LHCN-M2 (cell line): ENCODE data around the gene ADAMTS1. TPM values are rescaled to one million over a fixed set of nuclear protein-coding genes. Genes with fewer than 3 reads are reported as not detected.

Experiments
- DNase-seq: peaks from one replicate; pipeline ENCODE4 v3.0.0-alpha.2; 2012; ENCODE audit warnings: low read depth
- total RNA-seq: library from RNA; depleted of rRNA; stranded (reverse); fragments of >200 nt; gene quantifications from 2 replicates; pipeline ENCODE4 v1.2.3, GENCODE V29; 2014

ADAMTS1 gene
- total RNA-seq, 1 experiment from 2014 or later, result 82.8 TPM

GRCh38 chr21:26845759-26846035 lies 488 bp upstream of the ADAMTS1 start:
- no peak for DNase-seq

GRCh38 chr21:26844258-26845065 lies 747 bp downstream of the ADAMTS1 start:
- DNase-seq, result peak; percentile 59

DNA sequence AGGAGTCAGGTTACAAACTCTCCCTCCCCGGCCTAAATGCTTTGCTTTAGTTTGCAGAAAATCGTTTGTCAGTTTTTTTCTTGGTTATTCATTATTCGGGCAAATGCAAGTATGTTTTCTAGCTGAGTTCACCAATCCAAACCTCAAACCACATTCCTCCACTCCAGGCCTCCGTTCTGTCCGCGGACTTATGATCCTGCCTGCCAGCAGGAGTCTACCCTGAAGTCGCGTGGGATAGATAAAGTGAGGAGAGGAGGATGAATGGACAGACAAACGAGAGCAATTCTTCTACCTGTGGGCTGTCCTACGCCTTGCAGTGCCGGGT lies 1.3 kb downstream of the ADAMTS1 start:
- DNase-seq, result peak; percentile 47

DNA sequence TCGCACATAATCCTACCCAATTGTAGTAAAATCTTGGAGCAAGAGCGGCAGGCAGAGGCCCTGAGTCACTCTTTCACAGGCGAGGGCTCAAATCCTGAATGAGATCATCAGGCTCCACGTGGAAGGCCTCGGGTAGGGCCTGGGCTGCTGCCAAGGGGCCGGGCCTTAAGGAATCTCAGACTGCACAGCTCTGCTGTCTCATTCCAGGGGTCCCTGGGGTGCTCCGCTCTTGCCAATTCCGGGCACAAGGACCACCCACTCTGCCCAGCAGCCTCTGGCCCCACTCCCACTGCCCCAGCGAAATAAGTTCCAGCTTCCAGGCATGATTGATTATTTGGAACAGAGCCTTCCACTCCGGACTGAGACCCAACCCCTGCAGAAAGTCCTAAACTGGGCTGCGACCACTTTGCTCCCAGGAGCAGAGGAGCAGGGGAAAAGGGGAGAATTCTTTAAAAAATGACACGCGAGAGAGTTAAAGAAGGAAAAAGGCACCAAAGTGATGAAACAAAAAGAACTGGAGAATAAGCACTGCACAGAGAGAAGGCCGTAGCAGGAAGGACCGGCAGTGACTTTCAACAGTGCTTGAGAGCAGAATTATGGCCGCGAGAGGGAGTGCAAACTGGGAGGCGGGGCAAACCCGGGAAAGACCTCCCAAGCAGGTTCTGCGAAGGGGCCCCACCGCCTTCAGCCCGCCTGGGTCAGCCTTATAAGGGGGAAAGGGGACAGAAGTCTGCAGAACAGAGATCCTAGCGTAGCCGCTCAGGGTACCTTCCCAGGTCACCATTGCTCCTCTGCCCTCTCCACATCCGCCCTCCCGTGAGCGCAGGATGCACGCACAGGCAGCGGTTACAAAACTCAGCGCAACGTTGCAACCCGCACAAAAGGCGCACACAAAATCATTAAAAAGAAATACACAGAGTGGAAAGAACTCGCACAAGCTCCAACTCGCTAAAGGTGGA lies 2.0 kb downstream of the ADAMTS1 start:
- peak; percentile 97 for DNase-seq

- peak; percentile 57 for DNase-seq
Observed at GRCh38 chr21:26842300-26842699, 2.9 kb downstream of the ADAMTS1 start.

DNA sequence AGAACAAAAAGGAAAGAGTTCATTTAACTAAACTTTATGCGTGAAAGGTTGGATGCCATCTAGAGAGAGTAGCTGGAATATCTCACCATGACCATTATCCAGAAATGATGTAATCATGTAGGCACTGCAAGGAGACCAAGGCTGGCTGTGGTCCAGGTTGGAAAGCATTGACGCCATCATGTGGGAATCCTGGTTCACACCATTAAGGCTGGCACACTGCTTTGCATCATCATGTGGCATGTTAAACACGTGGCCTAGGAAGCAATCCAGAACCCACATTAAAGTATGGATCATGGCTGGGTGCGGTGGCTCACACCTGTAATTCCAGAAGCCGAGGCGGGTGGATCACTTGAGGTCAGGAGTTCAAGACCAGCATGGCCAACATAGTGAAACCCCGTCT lies 4.3 kb downstream of the ADAMTS1 start:
- DNase-seq, result peak; percentile 90

DNA sequence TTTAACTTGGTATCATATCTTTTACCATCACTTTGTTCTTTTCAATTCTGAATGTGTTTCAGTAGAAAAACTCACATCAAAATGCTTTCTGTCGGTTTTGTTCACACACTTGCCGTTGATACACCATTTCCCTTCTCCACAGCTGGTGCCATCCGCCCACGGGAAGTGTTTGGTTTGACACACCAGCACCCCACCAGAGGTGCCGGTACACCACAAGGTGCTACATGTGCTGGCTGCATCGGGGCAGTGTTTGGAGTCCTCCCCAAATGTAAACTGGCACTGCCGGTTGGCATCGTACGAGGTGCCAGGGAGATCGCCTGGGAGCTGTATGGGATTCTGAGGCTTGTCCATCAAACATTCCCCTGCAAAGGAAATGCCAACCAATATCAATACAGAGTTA lies 5.0 kb downstream of the ADAMTS1 start:
- DNase-seq, result no peak

DNA sequence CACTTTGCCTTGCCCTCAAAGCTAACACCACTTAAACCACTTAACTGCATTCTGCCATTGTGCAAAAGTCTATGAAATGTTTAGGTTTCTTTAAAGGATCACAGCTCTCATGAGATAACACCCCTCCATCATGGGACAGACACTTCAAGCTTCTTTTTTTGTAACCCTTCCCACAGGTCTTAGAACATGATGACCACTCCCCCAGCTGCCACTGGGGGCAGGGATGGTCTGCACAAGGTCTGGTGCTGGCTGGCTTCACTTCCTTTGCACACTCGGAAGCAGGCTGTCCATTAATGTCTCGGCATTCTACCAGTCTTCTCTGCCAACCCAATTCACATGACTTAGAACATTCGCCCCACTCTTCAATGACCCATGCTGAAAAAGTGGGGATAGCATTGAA lies 7.7 kb downstream of the ADAMTS1 start:
- peak; percentile 11 for DNase-seq

DNA sequence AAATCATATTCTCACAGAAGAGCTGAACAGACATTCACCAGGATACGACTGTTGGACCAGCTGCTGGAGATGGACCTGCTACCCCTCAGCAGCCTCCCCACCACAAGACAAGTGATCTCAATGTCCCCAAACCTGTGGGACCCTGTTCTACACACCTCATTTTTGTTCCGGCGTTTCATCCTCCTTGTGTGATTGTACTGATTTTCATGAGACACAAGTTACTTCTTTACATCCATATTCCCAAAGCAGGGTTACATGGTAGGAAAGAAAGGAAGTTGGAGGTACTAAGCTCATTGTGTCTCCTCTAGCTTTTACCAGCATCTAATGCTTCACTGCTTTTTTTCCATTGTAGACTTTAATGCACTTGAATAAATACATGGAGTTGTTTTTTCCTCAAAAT lies 8.7 kb downstream of the ADAMTS1 start:
- DNase-seq, result no peak

DNA sequence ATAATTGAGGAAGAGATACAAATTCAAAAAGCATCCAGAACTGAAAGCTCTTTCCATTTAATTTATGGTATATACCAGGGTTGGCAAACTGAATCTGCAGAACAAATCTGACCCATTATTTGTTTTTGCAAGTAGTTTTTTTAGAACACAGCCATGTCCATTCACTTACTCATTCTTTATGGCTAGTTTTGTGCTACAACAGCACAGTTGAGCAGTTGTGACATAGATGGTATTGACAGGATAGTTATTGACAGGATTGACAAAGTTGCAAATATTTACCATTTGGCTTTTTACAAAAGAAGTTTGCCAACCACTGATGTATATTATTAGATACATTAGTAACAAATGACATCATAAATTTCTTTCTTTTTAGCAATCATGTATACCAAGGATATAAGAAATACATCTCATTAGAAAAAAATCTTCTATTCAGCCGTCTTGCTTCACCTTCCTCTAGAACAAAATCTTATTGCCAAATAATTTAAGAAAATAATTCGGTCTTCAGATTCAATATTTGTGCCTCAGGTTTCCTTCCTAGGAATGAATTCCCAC lies 9.4 kb downstream of the ADAMTS1 start:
- DNase-seq, result no peak

GRCh38 chr21:26835027-26835713 lies 10.0 kb downstream of the ADAMTS1 start:
- peak; percentile 82 for DNase-seq

- peak; percentile 38 for DNase-seq
Observed at GRCh38 chr21:26834181-26834905, 10.9 kb downstream of the ADAMTS1 start.

DNA sequence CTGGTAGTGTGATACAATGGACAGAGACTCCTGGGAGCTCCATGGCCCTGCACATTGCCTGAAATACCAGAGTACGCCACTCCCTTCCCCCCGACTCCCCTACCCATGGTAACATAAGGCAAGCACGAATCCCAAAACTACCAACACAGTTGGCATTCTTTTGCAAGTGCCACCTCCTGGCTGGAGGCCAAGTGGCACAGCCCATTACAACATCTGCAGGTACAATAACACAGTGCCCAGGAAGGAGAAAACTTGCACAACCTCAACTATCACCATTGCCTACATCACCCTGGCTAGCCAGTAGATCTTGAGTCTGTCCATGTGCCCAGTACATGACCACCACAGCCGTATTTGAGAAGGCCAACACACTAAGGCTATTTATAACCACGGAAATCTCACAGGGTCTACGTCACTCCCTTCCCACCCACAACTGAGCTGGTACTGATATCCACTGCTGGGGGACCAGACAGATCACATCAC lies 11.7 kb downstream of the ADAMTS1 start:
- no peak for DNase-seq

- no peak for DNase-seq
Observed at GRCh38 chr21:26833011-26833410, 12.2 kb downstream of the ADAMTS1 start.

GRCh38 chr21:26832546-26832945 lies 12.7 kb downstream of the ADAMTS1 start:
- DNase-seq, result no peak

GRCh38 chr21:26826801-26827200 lies 18.4 kb downstream of the ADAMTS1 start:
- DNase-seq, result peak; percentile 82

DNA sequence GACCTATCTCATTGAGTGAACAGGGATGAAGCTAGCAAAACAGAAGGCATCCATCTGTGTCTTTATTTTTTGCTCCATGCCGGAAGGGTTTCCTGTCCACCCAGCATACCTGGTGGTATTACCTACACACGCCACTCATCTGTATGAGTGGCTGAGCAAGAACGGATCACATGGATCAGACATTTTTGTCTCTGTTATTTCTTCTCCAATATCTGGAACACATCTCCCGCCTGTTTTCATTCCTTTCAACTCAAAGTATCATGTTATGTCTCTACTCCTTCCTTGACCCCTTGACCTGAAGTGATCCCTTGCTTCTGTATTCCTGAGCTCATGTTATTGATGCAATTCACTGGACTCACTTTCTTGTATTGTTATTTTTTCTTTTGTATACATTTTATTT lies 24.7 kb downstream of the ADAMTS1 start:
- no peak for DNase-seq

DNA sequence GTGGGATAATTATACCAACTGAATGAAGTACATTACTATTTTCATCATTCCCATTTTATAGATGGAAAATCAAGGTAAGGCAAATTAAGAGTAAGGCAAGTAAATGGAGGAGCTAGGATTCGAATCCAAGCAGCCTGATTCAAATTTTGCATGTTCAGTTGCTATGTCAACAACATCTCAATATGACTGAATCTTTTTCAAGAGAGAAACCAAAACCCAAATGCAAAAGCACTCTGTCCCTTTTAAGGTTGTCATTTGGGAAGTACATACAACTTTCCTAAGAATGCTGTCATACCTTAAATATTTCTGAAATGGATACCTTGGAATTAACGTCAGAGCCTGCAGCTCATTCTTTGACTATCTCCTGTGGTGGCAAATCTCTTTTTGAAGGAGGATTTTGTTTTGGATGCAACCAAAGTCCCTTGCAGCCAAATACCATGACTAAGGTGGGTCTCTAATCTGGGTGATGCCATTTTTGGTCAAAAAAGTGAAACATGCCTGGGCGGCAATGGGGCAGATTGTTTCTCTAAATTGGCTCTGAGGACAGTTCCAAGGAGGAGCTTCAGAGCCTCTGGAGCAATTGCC lies 25.4 kb downstream of the ADAMTS1 start:
- no peak for DNase-seq

GRCh38 chr21:26818906-26819305 lies 26.3 kb downstream of the ADAMTS1 start:
- DNase-seq, result no peak

GRCh38 chr21:26815197-26815596 lies 30.0 kb downstream of the ADAMTS1 start:
- DNase-seq, result no peak

GRCh38 chr21:26814386-26814785 lies 30.8 kb downstream of the ADAMTS1 start:
- DNase-seq, result no peak
